ENCODE results near the gene LMTK3. TPM values are rescaled to one million over a fixed set of nuclear protein-coding genes. Genes with fewer than 3 reads are reported as not detected.

Gene LMTK3
- total RNA-seq, 1 experiment from 2014 or later, result 10.6 TPM

DNA sequence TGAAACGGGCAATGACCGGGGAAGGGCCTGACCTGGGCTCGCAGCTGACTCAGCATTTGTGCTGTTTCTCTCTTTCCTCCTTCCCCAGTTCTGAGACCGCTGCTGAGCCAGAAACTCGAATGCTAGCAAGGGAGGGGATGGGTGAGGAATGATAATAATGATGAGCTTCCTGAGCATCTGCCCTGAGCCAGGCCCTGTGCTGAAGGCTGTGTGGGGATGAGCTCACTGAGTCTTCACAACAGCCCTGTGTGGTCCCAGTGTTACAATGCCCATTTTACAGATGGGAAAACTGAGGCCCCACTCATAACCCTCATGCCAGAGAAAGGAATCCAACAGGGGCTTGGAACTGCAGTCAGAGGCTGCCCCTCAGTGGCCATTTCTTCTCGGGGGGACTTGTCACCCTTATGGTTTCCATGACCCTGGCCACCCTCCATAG is 48.5 kb upstream of the LMTK3 start:
- POLR2A ChIA-PET, result no interaction called here

DNA sequence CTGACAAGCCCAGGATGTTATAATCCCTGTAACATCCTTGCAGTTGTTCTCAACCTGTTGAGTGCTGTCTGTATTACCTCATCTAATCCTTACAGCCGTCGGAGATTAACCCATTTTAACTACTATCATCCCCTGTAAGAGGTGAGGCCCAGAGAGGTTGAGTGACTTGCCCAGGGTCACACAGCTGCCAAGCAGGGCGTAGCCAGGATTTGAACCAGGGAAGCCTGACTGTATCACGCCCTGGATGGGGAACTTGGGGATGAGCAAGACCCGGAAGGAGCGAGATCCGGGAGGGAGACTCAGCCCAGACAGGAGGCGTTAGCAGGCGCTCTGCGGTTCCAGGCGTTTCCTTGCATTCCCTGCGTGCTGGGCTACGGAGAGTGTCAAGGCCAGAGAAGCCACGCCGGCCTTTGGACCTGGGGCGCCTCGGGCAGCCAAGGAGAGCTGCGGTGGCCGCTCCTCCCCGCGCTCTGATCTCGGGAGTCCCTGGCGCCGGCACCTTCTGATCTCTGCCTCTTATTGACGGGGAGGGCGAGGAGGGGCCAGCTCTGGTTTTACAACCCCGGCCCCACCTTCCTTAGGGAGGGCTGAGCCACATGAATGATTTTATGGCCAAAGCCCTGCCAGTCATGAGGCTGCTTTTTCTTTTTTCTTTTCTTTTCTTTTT is 46.5 kb upstream of the LMTK3 start:
- TF ChIP-seq, protein P1, sequence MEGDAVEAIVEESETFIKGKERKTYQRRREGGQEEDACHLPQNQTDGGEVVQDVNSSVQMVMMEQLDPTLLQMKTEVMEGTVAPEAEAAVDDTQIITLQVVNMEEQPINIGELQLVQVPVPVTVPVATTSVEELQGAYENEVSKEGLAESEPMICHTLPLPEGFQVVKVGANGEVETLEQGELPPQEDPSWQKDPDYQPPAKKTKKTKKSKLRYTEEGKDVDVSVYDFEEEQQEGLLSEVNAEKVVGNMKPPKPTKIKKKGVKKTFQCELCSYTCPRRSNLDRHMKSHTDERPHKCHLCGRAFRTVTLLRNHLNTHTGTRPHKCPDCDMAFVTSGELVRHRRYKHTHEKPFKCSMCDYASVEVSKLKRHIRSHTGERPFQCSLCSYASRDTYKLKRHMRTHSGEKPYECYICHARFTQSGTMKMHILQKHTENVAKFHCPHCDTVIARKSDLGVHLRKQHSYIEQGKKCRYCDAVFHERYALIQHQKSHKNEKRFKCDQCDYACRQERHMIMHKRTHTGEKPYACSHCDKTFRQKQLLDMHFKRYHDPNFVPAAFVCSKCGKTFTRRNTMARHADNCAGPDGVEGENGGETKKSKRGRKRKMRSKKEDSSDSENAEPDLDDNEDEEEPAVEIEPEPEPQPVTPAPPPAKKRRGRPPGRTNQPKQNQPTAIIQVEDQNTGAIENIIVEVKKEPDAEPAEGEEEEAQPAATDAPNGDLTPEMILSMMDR (IDR thresholded peaks at IDR 0.05), result no peak
- peak; percentile 93 for TF ChIP-seq TCF7L2 (IDR thresholded peaks at IDR 0.05; ENCODE audit: low read depth, low read length)
- CTCF ChIA-PET, result no interaction called here
- POLR2A ChIA-PET, result interaction anchor here (0.6 to 0.7 kb wide), 3 partner anchors 15 to 700 kb away, joined by 3 to 10 read pairs (median 7); no protein-coding TSS in a partner anchor
- Histone ChIP-seq H3K9me3 (ENCODE audit: control insufficient read depth, insufficient read depth, low read depth, low read length) (no peaks in the 10 kb centered on the region), H3K36me3 (ENCODE audit: control insufficient read depth, insufficient read depth, low read length) (no peaks in the 10 kb centered on the region), H3K27me3 (ENCODE audit: control insufficient read depth, insufficient read depth, low read length) (no peaks in the 10 kb centered on the region), H3K4me1 (ENCODE audit: control insufficient read depth, insufficient read depth, low read length) (peaks cover 23% of the 10 kb centered on the region), H3K4me3 (ENCODE audit: low read depth in 2 of 2, low read length in 2 of 2) (no peak overlapping the region), H3K27ac (ENCODE audit: low read length) (peak overlapping the region; percentile 77)
- DNase-seq (ENCODE audit: low read depth, low spot score) (no peak), ATAC-seq (peak; percentile 39)
- intact Hi-C loops (cut with micrococcal nuclease; ENCODE audit: unreplicated experiment) (no loop called here), in situ Hi-C loops (cut with HindIII; ENCODE audit: low pct_unique_long_range_greater_than_20kb, low sequenced_read_pairs) (no loop called here)
- BruUV-seq (replicated peaks), result no TSS peak

More for the DNA sequence above, 48.5 kb upstream of the LMTK3 start:
- in situ Hi-C loops (cut with HindIII; ENCODE audit: low pct_unique_long_range_greater_than_20kb, low sequenced_read_pairs), result no loop called here
- BruUV-seq (replicated peaks), result no TSS peak
- peaks cover 11% of the 10 kb centered on the region for H3K4me1 ChIP-seq (ENCODE audit: control insufficient read depth, insufficient read depth, low read length)
- TF ChIP-seq TCF7L2 (IDR thresholded peaks at IDR 0.05; ENCODE audit: low read depth, low read length), result no peak
- TF ChIP-seq, protein P2, sequence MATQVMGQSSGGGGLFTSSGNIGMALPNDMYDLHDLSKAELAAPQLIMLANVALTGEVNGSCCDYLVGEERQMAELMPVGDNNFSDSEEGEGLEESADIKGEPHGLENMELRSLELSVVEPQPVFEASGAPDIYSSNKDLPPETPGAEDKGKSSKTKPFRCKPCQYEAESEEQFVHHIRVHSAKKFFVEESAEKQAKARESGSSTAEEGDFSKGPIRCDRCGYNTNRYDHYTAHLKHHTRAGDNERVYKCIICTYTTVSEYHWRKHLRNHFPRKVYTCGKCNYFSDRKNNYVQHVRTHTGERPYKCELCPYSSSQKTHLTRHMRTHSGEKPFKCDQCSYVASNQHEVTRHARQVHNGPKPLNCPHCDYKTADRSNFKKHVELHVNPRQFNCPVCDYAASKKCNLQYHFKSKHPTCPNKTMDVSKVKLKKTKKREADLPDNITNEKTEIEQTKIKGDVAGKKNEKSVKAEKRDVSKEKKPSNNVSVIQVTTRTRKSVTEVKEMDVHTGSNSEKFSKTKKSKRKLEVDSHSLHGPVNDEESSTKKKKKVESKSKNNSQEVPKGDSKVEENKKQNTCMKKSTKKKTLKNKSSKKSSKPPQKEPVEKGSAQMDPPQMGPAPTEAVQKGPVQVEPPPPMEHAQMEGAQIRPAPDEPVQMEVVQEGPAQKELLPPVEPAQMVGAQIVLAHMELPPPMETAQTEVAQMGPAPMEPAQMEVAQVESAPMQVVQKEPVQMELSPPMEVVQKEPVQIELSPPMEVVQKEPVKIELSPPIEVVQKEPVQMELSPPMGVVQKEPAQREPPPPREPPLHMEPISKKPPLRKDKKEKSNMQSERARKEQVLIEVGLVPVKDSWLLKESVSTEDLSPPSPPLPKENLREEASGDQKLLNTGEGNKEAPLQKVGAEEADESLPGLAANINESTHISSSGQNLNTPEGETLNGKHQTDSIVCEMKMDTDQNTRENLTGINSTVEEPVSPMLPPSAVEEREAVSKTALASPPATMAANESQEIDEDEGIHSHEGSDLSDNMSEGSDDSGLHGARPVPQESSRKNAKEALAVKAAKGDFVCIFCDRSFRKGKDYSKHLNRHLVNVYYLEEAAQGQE (IDR thresholded peaks at IDR 0.05; ENCODE audit: insufficient read depth in 1 of 2, low read depth in 2 of 2, low read length in 1 of 2), result no peak
- no peak for TF ChIP-seq POLR2AphosphoS5 (IDR thresholded peaks at IDR 0.05; ENCODE audit: low read depth, low read length)
- TF ChIP-seq, protein P1 (IDR thresholded peaks at IDR 0.05), result no peak
- TF ChIP-seq SIN3A (IDR thresholded peaks at IDR 0.05; ENCODE audit: borderline replicate concordance, insufficient read depth, low read depth, low read length), result no peak
- no peak overlapping the region for H3K4me3 ChIP-seq (ENCODE audit: low read depth in 2 of 2, low read length in 2 of 2)
- H3K27ac ChIP-seq (ENCODE audit: low read length), result 0 out of 2 replicates have a peak overlapping the region, but pooled peaks have one; percentile 8
- CTCF ChIA-PET, result interaction anchor here (0.6 kb wide), 1 partner anchor 54 kb away, joined by 6 read pairs; no protein-coding TSS in a partner anchor
- no peaks in the 10 kb centered on the region for H3K36me3 ChIP-seq (ENCODE audit: control insufficient read depth, insufficient read depth, low read length)
- ATAC-seq (no peak), DNase-seq (ENCODE audit: low read depth, low spot score) (no peak)
- intact Hi-C loops (cut with micrococcal nuclease; ENCODE audit: unreplicated experiment), result no loop called here
- no peaks in the 10 kb centered on the region for H3K27me3 ChIP-seq (ENCODE audit: control insufficient read depth, insufficient read depth, low read length)
- H3K9me3 ChIP-seq (ENCODE audit: control insufficient read depth, insufficient read depth, low read depth, low read length), result no peaks in the 10 kb centered on the region
